Adrenal gland (tissue), 12 donors: ENCODE measurements around the gene GRK1. TPM values are rescaled to one million over a fixed set of nuclear protein-coding genes. Genes with fewer than 3 reads are reported as not detected.

Source experiments
- DNase-seq, 7 donors: peaks; one replicate each; pipeline ENCODE4 v3.0.0-alpha.2; 2019 to 2020
- H3K27ac ChIP-seq, 5 donors: fragments of 200-600 bp; sonication (generic) in 4 of 5; 1 replicate in 3 of 5; 2 replicates in 2 of 5; pipeline versions ENCODE4 v1.5.1 to v1.8.0; 2016 to 2020; ENCODE audit warnings: mild to moderate bottlenecking in 1 of 5
- H3K27me3 ChIP-seq: fragments of 200-600 bp; 2 replicates; pipeline ENCODE4 v1.8.0; 2021
- H3K36me3 ChIP-seq, 2 donors: fragments of 200-600 bp; replicated peaks in 1 of 2; 1 replicate in 1 of 2; 2 replicates in 1 of 2; pipeline versions ENCODE4 v1.5.1 to v1.8.0; 2018 to 2022
- H3K4me1 ChIP-seq, 2 donors: fragments of 200-600 bp; replicated peaks in 1 of 2; 1 replicate in 1 of 2; 2 replicates in 1 of 2; pipeline versions ENCODE4 v1.5.1 to v1.8.0; 2018 to 2021
- H3K4me3 ChIP-seq, 4 donors: fragments of 200-600 bp; sonication (generic) in 3 of 4; one replicate each; pipeline ENCODE4 v1.5.1; 2016 to 2018
- H3K9me3 ChIP-seq, 3 donors: fragments of 200-600 bp; sonication (generic) in 1 of 3; replicated peaks in 1 of 3; 1 replicate in 2 of 3; 2 replicates in 1 of 3; pipeline versions ENCODE4 v1.5.1 to v1.8.0; 2016 to 2021
- POLR2A ChIP-seq, 2 donors: fragments of 450-650 bp; IDR thresholded peaks; one replicate each; pipeline ENCODE4 v1.6.1; 2017; ENCODE audit warnings: antibody characterized with exemption in 2 of 2, mild to moderate bottlenecking in 2 of 2, moderate library complexity in 1 of 2
- WGBS, 4 donors: extraction: QIAGEN DNeasy Blood & Tissue Kit in 2 of 4; methylation state at CpG; one replicate each; pipeline versions ENCODE4 v1.1.5 to v1.1.7; 2013 to 2017; 5-methylcytosine and 5-hydroxymethylcytosine counted together
- intact Hi-C, 2 donors: fragments of 100-400 bp; cut with DNase I; formaldehyde crosslinking; loops; one replicate each; pipeline versions ENCODE4 v1.14.1 to v1.15.0; 2022 to 2023
- polyA plus RNA-seq, 3 donors: library from polyadenylated mRNA; stranded (reverse); fragments of 200-250 nt in 2 of 3; fragments of 350-450 nt in 1 of 3; fragmentation: Illumina TruSeq in 1 of 3; extraction: RNeasy Lipid Tissue Mini Kit (QIAGEN cat#74804) in 1 of 3; gene quantifications; one replicate each; pipeline ENCODE4 v1.2.3, GENCODE V29; 2013 to 2014
- total RNA-seq, 9 donors: library from RNA; depleted of rRNA in 4 of 9; stranded (reverse); fragments of >200 nt in 4 of 9; fragments of 120-200 nt in 1 of 9; fragmentation: NEBNext Ultra II Directional in 1 of 9; extraction: Animal tissue kit (Norgen Biotek cat#: 25700) in 1 of 9; gene quantifications; one replicate each; pipeline versions ENCODE4 v1.1.0 to v1.2.4, GENCODE V29; 2013 to 2023
- TF ChIP-seq, protein P1 (sequence below), 6 experiments: fragments of 450-650 bp in 4 of 6; fragments of 200-600 bp in 2 of 6; sonication (generic) in 1 of 6; IDR thresholded peaks; 1 replicate in 5 of 6; 2 replicates in 1 of 6; pipeline versions ENCODE4 v1.5.1 to v1.8.0; 2016 to 2021; ENCODE audit warnings: antibody characterized with exemption in 6 of 6, mild to moderate bottlenecking in 2 of 6, moderate library complexity in 1 of 6
- donor health status: healthy with polysubstance abuse.
- donor health status: Bipolar disorder and iron deficiency.
- donor health status: DM: yes; HTN: yes; CAD: no.
- donor health status: DM: no; HTN: no; CAD: no.
- donor health status: DM: no; HTN: no; CAD: no.
- donor health status: DM: yes; HTN: yes; CAD: no.

Gene GRK1
- total and polyA plus RNA-seq, 12 donors, result 0.04 to 0.38 (median 0.22) TPM; not detected in 9

DNA sequence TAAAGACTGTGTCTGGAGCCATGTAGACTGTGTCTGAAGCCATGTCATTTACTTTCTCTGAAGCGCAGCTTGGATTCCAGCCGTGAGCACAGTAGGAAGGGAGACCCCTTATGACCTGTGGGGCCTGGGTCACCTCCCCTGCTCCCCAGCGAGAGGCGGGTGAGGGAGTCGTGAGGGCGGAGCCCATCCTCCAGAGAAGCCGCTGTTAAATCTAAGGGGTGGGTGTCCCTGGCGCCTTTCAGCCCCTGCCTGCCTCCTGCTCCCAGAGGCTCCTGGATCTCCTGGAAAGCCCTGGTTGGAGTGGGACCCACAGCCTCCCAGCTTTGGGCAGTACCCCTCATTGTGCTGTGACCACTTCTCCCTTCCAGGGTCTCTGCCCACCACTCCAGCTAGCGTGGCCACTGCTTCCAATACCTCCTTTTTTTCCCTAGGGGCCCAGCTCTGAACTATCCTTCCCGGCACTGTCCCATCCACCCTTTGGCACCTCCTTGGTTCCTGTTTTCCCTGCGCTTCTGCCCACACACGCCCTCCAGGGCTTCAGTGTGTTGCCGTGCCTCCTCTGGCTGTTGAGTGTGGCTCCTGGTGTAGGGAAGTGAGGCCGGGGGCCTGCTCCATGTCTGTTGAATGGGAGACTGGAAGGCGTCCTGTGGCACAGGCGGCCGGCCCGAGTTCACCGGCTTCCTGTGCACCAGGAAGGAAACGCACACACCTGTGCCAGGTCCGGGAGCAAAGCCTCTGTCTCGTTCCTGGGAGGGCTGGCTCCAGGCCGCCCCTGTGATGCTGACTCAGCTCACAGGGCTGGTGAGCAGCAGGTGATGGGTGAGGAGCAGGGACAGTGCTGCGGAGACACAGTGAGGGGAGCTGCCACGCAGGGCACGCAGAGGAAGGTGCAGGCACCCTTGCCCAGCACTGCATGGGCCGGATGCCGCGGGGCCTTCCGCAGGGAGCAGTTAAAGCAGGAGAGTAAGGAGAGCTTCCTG is 38.4 kb upstream of the GRK1 start:
- H3K27me3 ChIP-seq, result no peaks in the 10 kb centered on the region
- no peak overlapping the region for H3K27ac ChIP-seq
- intact Hi-C loops, result no loop called here
- H3K4me1 ChIP-seq, result no peaks in the 10 kb centered on the region
- no peak for TF ChIP-seq POLR2A (IDR thresholded peaks at IDR 0.05)
- TF ChIP-seq, protein P1, sequence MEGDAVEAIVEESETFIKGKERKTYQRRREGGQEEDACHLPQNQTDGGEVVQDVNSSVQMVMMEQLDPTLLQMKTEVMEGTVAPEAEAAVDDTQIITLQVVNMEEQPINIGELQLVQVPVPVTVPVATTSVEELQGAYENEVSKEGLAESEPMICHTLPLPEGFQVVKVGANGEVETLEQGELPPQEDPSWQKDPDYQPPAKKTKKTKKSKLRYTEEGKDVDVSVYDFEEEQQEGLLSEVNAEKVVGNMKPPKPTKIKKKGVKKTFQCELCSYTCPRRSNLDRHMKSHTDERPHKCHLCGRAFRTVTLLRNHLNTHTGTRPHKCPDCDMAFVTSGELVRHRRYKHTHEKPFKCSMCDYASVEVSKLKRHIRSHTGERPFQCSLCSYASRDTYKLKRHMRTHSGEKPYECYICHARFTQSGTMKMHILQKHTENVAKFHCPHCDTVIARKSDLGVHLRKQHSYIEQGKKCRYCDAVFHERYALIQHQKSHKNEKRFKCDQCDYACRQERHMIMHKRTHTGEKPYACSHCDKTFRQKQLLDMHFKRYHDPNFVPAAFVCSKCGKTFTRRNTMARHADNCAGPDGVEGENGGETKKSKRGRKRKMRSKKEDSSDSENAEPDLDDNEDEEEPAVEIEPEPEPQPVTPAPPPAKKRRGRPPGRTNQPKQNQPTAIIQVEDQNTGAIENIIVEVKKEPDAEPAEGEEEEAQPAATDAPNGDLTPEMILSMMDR (IDR thresholded peaks at IDR 0.05), result no peak
- H3K9me3 ChIP-seq, result no peaks in the 10 kb centered on the region
- WGBS, 4 donors, result 85 to 92% (median 91%) methylated on average over 8 to 30 of the region's 30 CpGs
- peaks cover 0 to 22% of the 10 kb centered on the region in 2 donors for H3K36me3 ChIP-seq
- no peak for DNase-seq
- no peak overlapping the region for H3K4me3 ChIP-seq

DNA sequence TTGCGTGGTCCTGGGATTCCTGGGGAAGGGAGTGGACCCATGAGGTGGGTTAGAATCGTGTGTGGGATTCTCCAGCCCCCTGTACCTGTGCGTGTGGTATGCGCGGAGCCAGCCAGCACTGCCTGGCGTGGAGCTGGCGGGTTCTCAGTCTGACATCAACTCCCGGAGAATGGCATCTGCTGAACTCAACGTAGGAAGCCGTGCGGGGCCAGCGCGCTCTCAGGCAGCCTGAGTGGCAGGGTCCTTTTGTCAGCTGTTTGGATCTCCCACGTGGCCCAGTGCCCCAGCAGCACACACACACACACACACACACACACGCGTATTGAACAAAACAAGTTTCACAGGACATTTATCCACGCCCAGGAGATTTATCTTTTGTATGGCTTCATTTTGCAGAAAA is 37.2 kb upstream of the GRK1 start:
- no peak for DNase-seq
- TF ChIP-seq POLR2A (IDR thresholded peaks at IDR 0.05), result no peak
- TF ChIP-seq, protein P1 (IDR thresholded peaks at IDR 0.05), result no peak
- intact Hi-C loops, result no loop called here
- H3K9me3 ChIP-seq, result no peaks in the 10 kb centered on the region
- no peak overlapping the region for H3K27ac ChIP-seq
- no peaks in the 10 kb centered on the region for H3K4me1 ChIP-seq
- H3K27me3 ChIP-seq, result no peaks in the 10 kb centered on the region
- peaks cover 0 to 29% of the 10 kb centered on the region in 2 donors for H3K36me3 ChIP-seq
- H3K4me3 ChIP-seq, result no peak overlapping the region
- 88 to 95% (median 95%) methylated on average over 16 to 17 of the region's 17 CpGs for WGBS, 4 donors

DNA sequence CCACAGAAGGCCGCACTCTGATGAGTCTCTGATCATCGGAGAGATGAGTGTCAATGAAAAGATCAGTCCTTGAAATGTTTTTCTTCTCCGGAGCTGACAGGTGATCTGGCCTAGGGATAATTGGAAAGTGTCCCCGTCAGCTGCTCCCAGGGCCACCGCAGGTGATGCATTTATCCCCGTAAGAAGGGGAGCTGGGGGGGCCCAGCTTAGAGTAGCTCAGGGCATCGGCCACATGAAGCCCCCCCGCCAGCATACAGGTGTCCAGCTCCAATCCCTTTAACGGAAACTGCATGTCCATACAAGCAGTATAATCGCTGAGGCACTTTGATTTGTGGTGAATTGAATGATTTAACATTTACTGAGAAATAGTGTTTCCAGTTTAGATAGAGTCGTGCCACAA is 36.7 kb upstream of the GRK1 start:
- H3K27me3 ChIP-seq, result no peaks in the 10 kb centered on the region
- no peak for DNase-seq
- H3K4me3 ChIP-seq, result no peak overlapping the region
- 81 to 92% (median 89%) methylated on average over 11 of the region's 11 CpGs for WGBS, 4 donors
- H3K9me3 ChIP-seq, result no peaks in the 10 kb centered on the region
- intact Hi-C loops, result no loop called here
- no peaks in the 10 kb centered on the region for H3K4me1 ChIP-seq
- TF ChIP-seq POLR2A (IDR thresholded peaks at IDR 0.05), result no peak
- TF ChIP-seq, protein P1 (IDR thresholded peaks at IDR 0.05), result no peak
- no peak overlapping the region for H3K27ac ChIP-seq
- H3K36me3 ChIP-seq, result peaks cover 0 to 33% of the 10 kb centered on the region in 2 donors

DNA sequence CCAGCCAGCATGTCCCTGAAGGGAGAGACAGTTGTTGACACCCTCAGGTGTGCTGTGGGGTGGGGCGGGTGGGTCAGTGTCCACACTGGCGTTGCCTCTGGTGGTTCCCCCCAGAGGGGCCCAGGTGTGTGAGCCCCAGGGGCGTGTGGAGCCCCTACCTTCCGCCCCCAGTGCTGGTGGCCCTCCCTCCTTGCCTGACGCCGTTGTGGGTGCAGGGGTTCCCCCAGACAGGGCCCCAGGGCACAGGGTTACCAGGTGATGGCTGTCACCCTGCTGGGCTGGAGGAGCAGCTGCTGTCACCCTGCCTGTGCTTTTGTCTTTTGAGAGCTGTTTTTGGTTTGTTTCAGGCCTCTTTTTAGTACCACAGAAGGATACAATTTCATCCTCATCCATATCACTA is 36.2 kb upstream of the GRK1 start:
- TF ChIP-seq POLR2A (IDR thresholded peaks at IDR 0.05), result no peak
- TF ChIP-seq, protein P1 (IDR thresholded peaks at IDR 0.05), result no peak
- Histone ChIP-seq H3K27ac (no peak overlapping the region), H3K4me1 (no peaks in the 10 kb centered on the region), H3K9me3 (no peaks in the 10 kb centered on the region), H3K27me3 (no peaks in the 10 kb centered on the region), H3K36me3 (peaks cover 0 to 38% of the 10 kb centered on the region in 2 donors), H3K4me3 (no peak overlapping the region)
- WGBS, 4 donors, result 84 to 94% (median 92%) methylated on average over 6 of the region's 6 CpGs; no CpG with 5 or more reads in 1 of the 4 donors
- intact Hi-C loops, result no loop called here
- no peak for DNase-seq
